A549 treated with dexamethasone at 1 μM for 4 hours (cell line): ENCODE results near the gene ZNF205. TPM values are rescaled to one million over a fixed set of nuclear protein-coding genes. Genes with fewer than 3 reads are reported as not detected.

Source experiments
- total RNA-seq: library from RNA; stranded (reverse); fragments of 200-300 nt; extraction: Qiagen RNA extraction; gene quantifications from 5 replicates; pipeline ENCODE4 v1.2.3, GENCODE V29; 2022

Gene ZNF205
- 11.1 to 15.7 TPM (median 14.3 TPM) in 5 replicates for total RNA-seq

GRCh38 chr16:3112058-3112880 is at the start of gene ZNF205:
TSS of gene ZNF205 (plus strand) at chr16:3112586. CDS start at chr16:3113431, 845 bp downstream.

DNA sequence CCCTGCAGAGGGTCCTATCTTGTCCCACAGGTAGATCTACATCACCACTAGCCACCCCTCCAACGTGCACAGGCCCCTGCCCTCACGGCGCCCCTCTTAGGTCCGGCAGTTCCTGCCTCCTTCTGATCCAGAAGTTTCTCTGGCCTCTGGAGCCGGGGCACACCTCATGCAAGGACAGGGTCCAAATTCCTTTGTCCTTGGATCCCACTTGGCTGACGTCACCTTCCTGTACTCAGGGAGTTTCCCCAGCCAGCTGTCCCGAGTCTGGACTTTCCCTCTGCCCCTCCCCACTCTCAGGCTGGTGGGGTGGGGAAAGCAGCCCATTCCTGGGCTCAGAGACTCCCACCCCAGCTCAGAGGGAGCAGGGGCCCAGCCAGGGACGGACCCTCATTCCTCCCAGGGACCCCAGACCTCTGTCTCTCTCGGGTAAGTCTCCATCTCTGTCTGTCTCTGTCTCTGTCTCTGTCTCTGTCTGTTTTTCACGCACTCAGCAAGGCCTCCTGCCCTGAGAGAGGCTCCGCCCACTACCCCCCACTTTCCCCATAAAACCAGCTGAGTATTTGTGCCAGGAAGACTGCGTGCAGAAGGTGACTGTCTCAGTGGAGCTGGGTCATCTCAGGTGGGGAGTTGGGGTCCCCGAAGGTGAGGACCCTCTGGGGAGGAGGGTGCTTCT is 47.2 kb upstream of the ZNF205 start, which contains the start of gene IL32:
Gene IL32, plus strand, starts transcription at position 572 of the 673 bp plus-strand sequence. CDS start 172 bp downstream, outside the sequence.

DNA sequence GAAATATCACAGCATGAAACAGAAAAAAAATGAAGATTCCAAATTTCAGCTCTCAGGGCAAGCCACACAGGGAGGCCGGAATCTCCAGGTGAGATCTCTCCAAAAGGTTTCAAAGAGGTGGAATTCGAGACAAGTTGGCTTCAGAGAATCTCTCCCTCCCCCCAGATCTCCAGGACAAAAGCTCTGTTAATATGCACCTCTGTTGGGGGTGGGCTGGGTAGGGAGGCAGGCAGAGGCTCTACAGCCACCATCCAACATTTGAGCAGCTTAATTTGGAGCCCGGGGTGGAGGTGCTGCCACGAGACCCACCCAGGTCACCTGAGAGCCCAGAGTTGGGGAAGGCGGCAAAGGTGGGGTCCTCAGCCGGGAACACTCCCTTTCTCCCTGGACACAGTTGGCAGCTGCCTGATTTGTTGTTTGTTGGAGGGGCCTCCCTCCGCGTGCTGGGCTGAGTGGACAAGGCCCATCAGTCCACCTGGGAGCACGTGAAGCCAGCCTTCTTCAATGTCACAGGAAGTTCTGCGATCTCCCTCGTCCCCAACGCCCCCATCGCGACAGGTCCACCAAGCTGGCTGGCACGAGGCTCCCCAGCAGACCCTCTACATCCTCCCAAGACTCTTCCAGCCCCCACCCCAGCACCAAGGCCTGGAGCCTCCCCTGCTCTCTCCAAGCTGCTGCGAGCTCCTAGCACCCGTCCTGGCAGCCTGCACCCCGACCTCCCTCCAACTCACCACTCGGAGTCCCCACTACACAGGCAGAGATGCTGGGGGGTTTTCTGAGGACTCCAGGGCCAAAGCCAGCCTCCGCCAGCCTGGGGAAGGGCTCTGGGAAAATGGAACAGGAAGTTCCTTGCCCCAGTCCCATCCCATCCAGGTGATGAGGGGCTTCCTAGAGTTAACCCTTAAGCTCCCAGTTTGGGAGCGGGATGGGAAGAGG is 13.7 kb upstream of the ZNF205 start, which contains the start of gene ZSCAN10:
Gene ZSCAN10, minus strand, starts transcription at position 836 of the 936 bp plus-strand sequence. CDS start 6,357 bp downstream, outside the sequence.

GRCh38 chr16:3134338-3135125 is 22.1 kb downstream of the ZNF205 start, which contains the start of gene ZNF213:
TSS of gene ZNF213 (plus strand) at chr16:3135029. CDS start at chr16:3137281, 2,252 bp downstream.

Other genes with a start within 250 kb of the ZNF205 start
- 44.5 to 51.4 TPM (median 50.7 TPM) in 5 replicates for gene FLYWCH2, start 229.4 kb upstream of the ZNF205 start, total RNA-seq
- 14.4 to 27.1 TPM (median 24.6 TPM) in 5 replicates for gene FLYWCH1, start 200.7 kb upstream of the ZNF205 start, total RNA-seq
- 0.95 to 2.0 TPM (median 1.9 TPM) in 5 replicates for gene KREMEN2, start 148.3 kb upstream of the ZNF205 start, total RNA-seq
- gene PAQR4, start 143.2 kb upstream of the ZNF205 start, total RNA-seq = 29.5 to 44.0 TPM (median 42.5 TPM) in 5 replicates
- 57.1 to 92.9 TPM (median 85.4 TPM) in 5 replicates for gene PKMYT1, start 132.1 kb upstream of the ZNF205 start, total RNA-seq
- gene CLDN9, start 99.7 kb upstream of the ZNF205 start, total RNA-seq = 0.28 to 0.43 TPM (median 0.38 TPM) in 5 replicates
- gene CLDN6, start 94.4 kb upstream of the ZNF205 start, total RNA-seq = 0.14 to 0.54 TPM (median 0.31 TPM) in 5 replicates
- gene TNFRSF12A, start 92.2 kb upstream of the ZNF205 start, total RNA-seq = 415 to 495 TPM (median 463 TPM) in 5 replicates
- 224 to 248 TPM (median 238 TPM) in 5 replicates for gene HCFC1R1, start 88.6 kb upstream of the ZNF205 start, total RNA-seq
- gene THOC6, start 88.6 kb upstream of the ZNF205 start, total RNA-seq = 21.4 to 33.8 TPM (median 31.0 TPM) in 5 replicates
- gene BICDL2, start 75.6 kb upstream of the ZNF205 start, total RNA-seq = 0.02 TPM in 1 of 5 replicates, not detected in the others
- 1.1 to 1.6 TPM (median 1.3 TPM) in 5 replicates for gene MMP25, start 66.0 kb upstream of the ZNF205 start, total RNA-seq
- gene IL32, start 46.9 kb upstream of the ZNF205 start, total RNA-seq = 23.4 to 34.9 TPM (median 28.8 TPM) in 5 replicates
- gene ZSCAN10, start 13.3 kb upstream of the ZNF205 start, total RNA-seq = 0.06 TPM in 1 of 5 replicates, not detected in the others
- 7.1 to 14.3 TPM (median 13.0 TPM) in 5 replicates for gene ZNF213, start 22.4 kb downstream of the ZNF205 start, total RNA-seq
- gene OR1F1, start 75.6 kb downstream of the ZNF205 start, total RNA-seq = 0.26 to 0.56 TPM (median 0.42 TPM) in 5 replicates
- gene ZNF200, start 122.6 kb downstream of the ZNF205 start, total RNA-seq = 7.8 to 9.4 TPM (median 8.4 TPM) in 5 replicates
- 0.03 to 0.07 TPM (median 0.07 TPM) in 3 of 5 replicates, not detected in the others for gene MEFV, start 144.0 kb downstream of the ZNF205 start, total RNA-seq
- 33.5 to 40.1 TPM (median 37.6 TPM) in 5 replicates for gene ZNF263, start 170.9 kb downstream of the ZNF205 start, total RNA-seq
- 0.80 to 2.0 TPM (median 1.4 TPM) in 5 replicates for gene TIGD7, start 192.8 kb downstream of the ZNF205 start, total RNA-seq
- 9.7 to 11.9 TPM (median 9.9 TPM) in 5 replicates for gene ZNF75A, start 192.9 kb downstream of the ZNF205 start, total RNA-seq
- gene OR2C1, start 243.3 kb downstream of the ZNF205 start, total RNA-seq = not detected in 5 replicates